Adrenal gland (tissue), 12 donors: Measurements from ENCODE around the gene TRABD2A. TPM values are rescaled to one million over a fixed set of nuclear protein-coding genes. Genes with fewer than 3 reads are reported as not detected.
"Not testable (repeated sequence)": the region's sequence is repeated elsewhere in the genome, so short reads cannot be mapped to it uniquely, and the experiment has no call there.

Source experiments
- DNase-seq, 7 donors: peaks; one replicate each; pipeline ENCODE4 v3.0.0-alpha.2; 2019 to 2020
- H3K27ac ChIP-seq, 5 donors: fragments of 200-600 bp; sonication (generic) in 4 of 5; 1 replicate in 3 of 5; 2 replicates in 2 of 5; pipeline versions ENCODE4 v1.5.1 to v1.8.0; 2016 to 2020; ENCODE audit warnings: mild to moderate bottlenecking in 1 of 5
- H3K27me3 ChIP-seq: fragments of 200-600 bp; 2 replicates; pipeline ENCODE4 v1.8.0; 2021
- H3K36me3 ChIP-seq, 2 donors: fragments of 200-600 bp; replicated peaks in 1 of 2; 1 replicate in 1 of 2; 2 replicates in 1 of 2; pipeline versions ENCODE4 v1.5.1 to v1.8.0; 2018 to 2022
- H3K4me1 ChIP-seq, 2 donors: fragments of 200-600 bp; replicated peaks in 1 of 2; 1 replicate in 1 of 2; 2 replicates in 1 of 2; pipeline versions ENCODE4 v1.5.1 to v1.8.0; 2018 to 2021
- H3K4me3 ChIP-seq, 4 donors: fragments of 200-600 bp; sonication (generic) in 3 of 4; one replicate each; pipeline ENCODE4 v1.5.1; 2016 to 2018
- H3K9me3 ChIP-seq, 3 donors: fragments of 200-600 bp; sonication (generic) in 1 of 3; replicated peaks in 1 of 3; 1 replicate in 2 of 3; 2 replicates in 1 of 3; pipeline versions ENCODE4 v1.5.1 to v1.8.0; 2016 to 2021
- POLR2A ChIP-seq, 2 donors: fragments of 450-650 bp; IDR thresholded peaks; one replicate each; pipeline ENCODE4 v1.6.1; 2017; ENCODE audit warnings: antibody characterized with exemption in 2 of 2, mild to moderate bottlenecking in 2 of 2, moderate library complexity in 1 of 2
- WGBS, 4 donors: extraction: QIAGEN DNeasy Blood & Tissue Kit in 2 of 4; methylation state at CpG; one replicate each; pipeline versions ENCODE4 v1.1.5 to v1.1.7; 2013 to 2017; 5-methylcytosine and 5-hydroxymethylcytosine counted together
- intact Hi-C, 2 donors: fragments of 100-400 bp; cut with DNase I; formaldehyde crosslinking; loops; one replicate each; pipeline versions ENCODE4 v1.14.1 to v1.15.0; 2022 to 2023
- polyA plus RNA-seq, 3 donors: library from polyadenylated mRNA; stranded (reverse); fragments of 200-250 nt in 2 of 3; fragments of 350-450 nt in 1 of 3; fragmentation: Illumina TruSeq in 1 of 3; extraction: RNeasy Lipid Tissue Mini Kit (QIAGEN cat#74804) in 1 of 3; gene quantifications; one replicate each; pipeline ENCODE4 v1.2.3, GENCODE V29; 2013 to 2014
- total RNA-seq, 9 donors: library from RNA; depleted of rRNA in 4 of 9; stranded (reverse); fragments of >200 nt in 4 of 9; fragments of 120-200 nt in 1 of 9; fragmentation: NEBNext Ultra II Directional in 1 of 9; extraction: Animal tissue kit (Norgen Biotek cat#: 25700) in 1 of 9; gene quantifications; one replicate each; pipeline versions ENCODE4 v1.1.0 to v1.2.4, GENCODE V29; 2013 to 2023
- TF ChIP-seq, protein P1 (sequence below), 6 experiments: fragments of 450-650 bp in 4 of 6; fragments of 200-600 bp in 2 of 6; sonication (generic) in 1 of 6; IDR thresholded peaks; 1 replicate in 5 of 6; 2 replicates in 1 of 6; pipeline versions ENCODE4 v1.5.1 to v1.8.0; 2016 to 2021; ENCODE audit warnings: antibody characterized with exemption in 6 of 6, mild to moderate bottlenecking in 2 of 6, moderate library complexity in 1 of 6
- donor health status: healthy with polysubstance abuse.
- donor health status: Bipolar disorder and iron deficiency.
- donor health status: DM: yes; HTN: yes; CAD: no.
- donor health status: DM: no; HTN: no; CAD: no.
- donor health status: DM: no; HTN: no; CAD: no.
- donor health status: DM: yes; HTN: yes; CAD: no.

The TRABD2A gene
- total and polyA plus RNA-seq, 12 donors, result 0.28 to 2.4 (median 0.69) TPM; not detected in 1

DNA sequence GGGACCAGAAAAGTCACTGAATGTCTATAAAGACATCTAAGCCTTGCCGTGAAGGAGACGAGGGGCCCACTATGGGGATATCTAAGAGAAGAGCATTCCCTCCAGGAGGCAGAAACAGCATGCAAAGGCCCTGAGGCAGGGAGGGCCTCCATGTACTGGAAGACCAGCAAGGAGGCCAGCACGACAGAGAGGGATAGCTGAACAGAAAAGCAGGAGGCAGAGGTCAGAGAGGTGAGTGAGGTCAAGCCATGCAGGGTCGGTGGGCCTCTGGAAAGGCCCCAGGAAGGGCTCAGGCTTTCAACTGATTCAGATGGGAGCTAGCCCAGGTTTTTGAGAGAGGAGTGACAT is 5.7 kb downstream of the TRABD2A start:
- Histone ChIP-seq H3K36me3 (no peaks in the 10 kb centered on the region), H3K4me3 (no peak overlapping the region), H3K27ac (no peak overlapping the region), H3K9me3 (no peaks in the 10 kb centered on the region), H3K4me1 (peaks cover 0 to 3% of the 10 kb centered on the region in 2 donors), H3K27me3 (peaks cover 11% of the 10 kb centered on the region)
- 60 to 71% (median 67%) methylated on average over 4 of the region's 4 CpGs for WGBS, 4 donors
- intact Hi-C loops, result loop anchor here in 1 of 2 donors (10.0 kb wide), 1 partner anchor 360 kb away; the partner anchor contains the start of gene DNAH6
- DNase-seq, result peak in 1 of 7 donors; percentile 35
- no peak for TF ChIP-seq POLR2A (IDR thresholded peaks at IDR 0.05)
- TF ChIP-seq, protein P1, sequence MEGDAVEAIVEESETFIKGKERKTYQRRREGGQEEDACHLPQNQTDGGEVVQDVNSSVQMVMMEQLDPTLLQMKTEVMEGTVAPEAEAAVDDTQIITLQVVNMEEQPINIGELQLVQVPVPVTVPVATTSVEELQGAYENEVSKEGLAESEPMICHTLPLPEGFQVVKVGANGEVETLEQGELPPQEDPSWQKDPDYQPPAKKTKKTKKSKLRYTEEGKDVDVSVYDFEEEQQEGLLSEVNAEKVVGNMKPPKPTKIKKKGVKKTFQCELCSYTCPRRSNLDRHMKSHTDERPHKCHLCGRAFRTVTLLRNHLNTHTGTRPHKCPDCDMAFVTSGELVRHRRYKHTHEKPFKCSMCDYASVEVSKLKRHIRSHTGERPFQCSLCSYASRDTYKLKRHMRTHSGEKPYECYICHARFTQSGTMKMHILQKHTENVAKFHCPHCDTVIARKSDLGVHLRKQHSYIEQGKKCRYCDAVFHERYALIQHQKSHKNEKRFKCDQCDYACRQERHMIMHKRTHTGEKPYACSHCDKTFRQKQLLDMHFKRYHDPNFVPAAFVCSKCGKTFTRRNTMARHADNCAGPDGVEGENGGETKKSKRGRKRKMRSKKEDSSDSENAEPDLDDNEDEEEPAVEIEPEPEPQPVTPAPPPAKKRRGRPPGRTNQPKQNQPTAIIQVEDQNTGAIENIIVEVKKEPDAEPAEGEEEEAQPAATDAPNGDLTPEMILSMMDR (IDR thresholded peaks at IDR 0.05), result no peak

- WGBS, 4 donors, result 82 to 84% (median 83%) methylated on average over 7 of the region's 7 CpGs
- no peak overlapping the region for H3K27ac ChIP-seq
- no peak overlapping the region for H3K4me3 ChIP-seq
- no peak for TF ChIP-seq POLR2A (IDR thresholded peaks at IDR 0.05)
- TF ChIP-seq, protein P1 (IDR thresholded peaks at IDR 0.05), result no peak
- peaks cover 5% of the 10 kb centered on the region for H3K27me3 ChIP-seq
- no peaks in the 10 kb centered on the region for H3K4me1 ChIP-seq
- peak in 1 of 7 donors; percentile 30 for DNase-seq
- H3K36me3 ChIP-seq, result no peaks in the 10 kb centered on the region
- no peaks in the 10 kb centered on the region for H3K9me3 ChIP-seq
- intact Hi-C loops, result loop anchor here in 1 of 2 donors (10.0 kb wide), 1 partner anchor 360 kb away; the partner anchor contains the start of gene DNAH6
Observed at GRCh38 chr2:84874381-84875212, 6.3 kb downstream of the TRABD2A start.

GRCh38 chr2:84873350-84873749 is 7.5 kb downstream of the TRABD2A start:
- TF ChIP-seq, protein P1 (IDR thresholded peaks at IDR 0.05), result no peak
- TF ChIP-seq POLR2A (IDR thresholded peaks at IDR 0.05), result no peak
- DNase-seq, result peak in 1 of 7 donors; percentile 9
- Histone ChIP-seq H3K27ac (no peak overlapping the region), H3K4me3 (no peak overlapping the region), H3K9me3 (no peaks in the 10 kb centered on the region), H3K4me1 (no peaks in the 10 kb centered on the region), H3K36me3 (no peaks in the 10 kb centered on the region), H3K27me3 (no peaks in the 10 kb centered on the region)
- intact Hi-C loops, result loop anchor here in 1 of 2 donors (10.0 kb wide), 1 partner anchor 359 kb away; the partner anchor contains the start of gene DNAH6
- WGBS, 4 donors, result 76 to 81% (median 79%) methylated on average over 5 of the region's 5 CpGs

GRCh38 chr2:84872691-84873090 is 8.2 kb downstream of the TRABD2A start:
- H3K4me1 ChIP-seq, H3K27ac ChIP-seq, H3K27me3 ChIP-seq, H3K9me3 ChIP-seq, H3K36me3 ChIP-seq, H3K4me3 ChIP-seq: not testable (repeated sequence)
- peak in 1 of 7 donors; percentile 9 for DNase-seq
- WGBS, 4 donors, result 87 to 95% (median 90%) methylated on average over 9 of the region's 9 CpGs
- intact Hi-C loops, result loop anchor here in 1 of 2 donors (10.0 kb wide), 1 partner anchor 358 kb away; the partner anchor contains the start of gene DNAH6
